Uterus (tissue), 4 donors: Measurements from ENCODE around the gene DAB2IP. TPM values are rescaled to one million over a fixed set of nuclear protein-coding genes. Genes with fewer than 3 reads are reported as not detected.

Experiments used
- DNase-seq, 2 donors: peaks; one replicate each; pipeline ENCODE4 v3.0.0-alpha.2; 2019 to 2020
- H3K27ac ChIP-seq, 2 donors: fragments of 200-600 bp; sonication (generic); 1 replicate in 1 of 2; 2 replicates in 1 of 2; pipeline ENCODE4 v1.5.1; 2016 to 2018
- H3K27me3 ChIP-seq, 2 donors: fragments of 200-600 bp; sonication (generic); one replicate each; pipeline ENCODE4 v1.5.1; 2018 to 2019; ENCODE audit warnings: control low read depth in 1 of 2
- H3K36me3 ChIP-seq, 2 donors: fragments of 200-600 bp; sonication (generic); one replicate each; pipeline ENCODE4 v1.5.1; 2019; ENCODE audit warnings: control low read depth in 1 of 2
- H3K4me1 ChIP-seq, 2 donors: fragments of 200-600 bp; sonication (generic); one replicate each; pipeline ENCODE4 v1.5.1; 2018 to 2019; ENCODE audit warnings: control low read depth in 1 of 2
- H3K4me3 ChIP-seq, 2 donors: fragments of 200-600 bp; sonication (generic); 1 replicate in 1 of 2; 2 replicates in 1 of 2; pipeline ENCODE4 v1.5.1; 2018 to 2019; ENCODE audit warnings: mild to moderate bottlenecking in 1 of 2
- H3K9me3 ChIP-seq, 2 donors: fragments of 200-600 bp; sonication (generic); one replicate each; pipeline ENCODE4 v1.5.1; 2019; ENCODE audit warnings: control low read depth in 1 of 2
- POLR2A ChIP-seq, 2 donors: fragments of 450-650 bp; IDR thresholded peaks; one replicate each; pipeline ENCODE4 v1.6.1; 2016; ENCODE audit warnings: antibody characterized with exemption in 2 of 2, mild to moderate bottlenecking in 1 of 2, moderate library complexity in 1 of 2
- intact Hi-C: fragments of 100-400 bp; cut with DNase I; formaldehyde crosslinking; loops from one replicate; pipeline ENCODE4 v1.15.1; 2023; ENCODE audit warnings: low total_unique reads
- total RNA-seq, 4 donors: library from RNA; depleted of rRNA in 3 of 4; stranded (reverse); fragments of >200 nt in 3 of 4; gene quantifications; one replicate each; pipeline versions ENCODE4 v1.1.0 to v1.2.4, GENCODE V29; 2014 to 2023
- TF ChIP-seq, protein P1 (sequence below), 4 experiments: fragments of 200-600 bp in 2 of 4; fragments of 450-650 bp in 2 of 4; sonication (generic) in 2 of 4; IDR thresholded peaks; one replicate each; pipeline ENCODE4 v1.5.1; 2016 to 2019; ENCODE audit warnings: antibody characterized with exemption in 4 of 4, mild to moderate bottlenecking in 2 of 4, moderate library complexity in 1 of 4
- donor health status: DM: yes; HTN: yes; CAD: no.

The DAB2IP gene
- total RNA-seq, 4 donors from 2014 or later: 22.0 to 139 (median 31.6) TPM

DNA sequence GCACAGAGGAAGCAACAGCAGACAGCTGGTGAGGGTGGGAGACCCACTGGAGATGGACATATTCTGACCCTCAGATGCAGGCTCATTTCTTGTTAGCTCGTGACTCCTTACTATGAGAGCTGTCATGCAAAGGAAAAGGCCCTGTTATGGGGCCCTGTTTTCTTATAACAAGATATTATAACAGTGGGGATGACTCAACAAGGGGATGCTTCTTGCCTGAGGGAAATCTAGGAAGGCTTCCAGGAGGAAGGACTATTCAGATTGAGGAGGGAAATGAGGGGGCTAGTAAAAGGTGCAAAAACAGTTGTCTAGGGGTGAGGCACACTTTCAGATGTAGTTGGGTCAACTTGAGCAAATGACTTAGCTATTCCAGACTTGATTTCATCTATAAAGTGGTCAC lies 83.0 kb downstream of the DAB2IP start:
- TF ChIP-seq, protein P1, sequence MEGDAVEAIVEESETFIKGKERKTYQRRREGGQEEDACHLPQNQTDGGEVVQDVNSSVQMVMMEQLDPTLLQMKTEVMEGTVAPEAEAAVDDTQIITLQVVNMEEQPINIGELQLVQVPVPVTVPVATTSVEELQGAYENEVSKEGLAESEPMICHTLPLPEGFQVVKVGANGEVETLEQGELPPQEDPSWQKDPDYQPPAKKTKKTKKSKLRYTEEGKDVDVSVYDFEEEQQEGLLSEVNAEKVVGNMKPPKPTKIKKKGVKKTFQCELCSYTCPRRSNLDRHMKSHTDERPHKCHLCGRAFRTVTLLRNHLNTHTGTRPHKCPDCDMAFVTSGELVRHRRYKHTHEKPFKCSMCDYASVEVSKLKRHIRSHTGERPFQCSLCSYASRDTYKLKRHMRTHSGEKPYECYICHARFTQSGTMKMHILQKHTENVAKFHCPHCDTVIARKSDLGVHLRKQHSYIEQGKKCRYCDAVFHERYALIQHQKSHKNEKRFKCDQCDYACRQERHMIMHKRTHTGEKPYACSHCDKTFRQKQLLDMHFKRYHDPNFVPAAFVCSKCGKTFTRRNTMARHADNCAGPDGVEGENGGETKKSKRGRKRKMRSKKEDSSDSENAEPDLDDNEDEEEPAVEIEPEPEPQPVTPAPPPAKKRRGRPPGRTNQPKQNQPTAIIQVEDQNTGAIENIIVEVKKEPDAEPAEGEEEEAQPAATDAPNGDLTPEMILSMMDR (IDR thresholded peaks at IDR 0.05): no peak
- no peak for TF ChIP-seq POLR2A (IDR thresholded peaks at IDR 0.05)
- Histone ChIP-seq H3K36me3 (no peaks in the 10 kb centered on the region), H3K4me3 (no peak overlapping the region), H3K9me3 (no peaks in the 10 kb centered on the region), H3K27ac (peak overlapping the region; percentile 85 to 89), H3K27me3 (no peaks in the 10 kb centered on the region), H3K4me1 (peaks cover 6 to 16% of the 10 kb centered on the region in 2 donors)
- no peak for DNase-seq
- intact Hi-C loops: no loop called here

DNA sequence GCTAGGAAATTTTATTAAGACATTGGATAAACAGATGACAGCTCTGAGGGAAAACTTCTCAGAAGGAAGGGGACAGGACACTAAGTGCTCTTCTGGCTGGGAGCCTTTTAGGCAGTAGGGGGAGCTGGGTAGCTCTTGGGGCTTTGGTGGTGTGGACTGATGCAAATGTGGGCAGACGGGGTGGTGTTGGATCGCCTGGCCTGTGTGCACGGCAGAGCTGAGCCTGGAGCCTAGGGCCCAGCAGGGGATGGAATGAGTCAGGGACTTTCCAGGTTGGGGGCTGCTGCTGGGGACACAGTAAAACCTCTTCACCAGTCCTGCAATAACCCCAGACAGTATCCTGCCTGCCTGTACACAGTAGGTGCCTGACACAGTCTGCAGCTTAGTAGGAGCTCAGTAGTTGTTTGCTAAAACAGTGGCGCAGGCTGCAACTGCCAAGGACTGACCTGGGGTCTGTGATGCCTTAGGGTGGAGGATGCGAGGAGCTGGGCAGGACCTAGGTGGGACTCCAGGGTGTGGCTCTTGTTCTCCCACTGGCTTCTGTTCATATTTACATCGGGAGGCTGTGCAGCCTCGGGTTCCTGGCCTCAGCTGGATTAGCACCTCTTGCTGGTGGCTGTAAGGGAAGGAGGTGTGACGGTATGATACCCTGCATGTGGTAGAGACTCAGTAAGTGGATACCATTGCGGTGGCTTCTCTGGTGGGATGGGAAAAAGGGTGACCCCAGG lies 83.8 kb downstream of the DAB2IP start:
- Histone ChIP-seq H3K4me3 (no peak overlapping the region), H3K9me3 (no peaks in the 10 kb centered on the region), H3K4me1 (peaks cover 6 to 16% of the 10 kb centered on the region in 2 donors), H3K36me3 (no peaks in the 10 kb centered on the region), H3K27me3 (no peaks in the 10 kb centered on the region), H3K27ac (peak overlapping the region; percentile 85 to 89)
- no peak for DNase-seq
- intact Hi-C loops: no loop called here
- TF ChIP-seq, protein P1 (IDR thresholded peaks at IDR 0.05): peak in 1 of 4 experiments; percentile 15
- TF ChIP-seq POLR2A (IDR thresholded peaks at IDR 0.05): no peak

DNA sequence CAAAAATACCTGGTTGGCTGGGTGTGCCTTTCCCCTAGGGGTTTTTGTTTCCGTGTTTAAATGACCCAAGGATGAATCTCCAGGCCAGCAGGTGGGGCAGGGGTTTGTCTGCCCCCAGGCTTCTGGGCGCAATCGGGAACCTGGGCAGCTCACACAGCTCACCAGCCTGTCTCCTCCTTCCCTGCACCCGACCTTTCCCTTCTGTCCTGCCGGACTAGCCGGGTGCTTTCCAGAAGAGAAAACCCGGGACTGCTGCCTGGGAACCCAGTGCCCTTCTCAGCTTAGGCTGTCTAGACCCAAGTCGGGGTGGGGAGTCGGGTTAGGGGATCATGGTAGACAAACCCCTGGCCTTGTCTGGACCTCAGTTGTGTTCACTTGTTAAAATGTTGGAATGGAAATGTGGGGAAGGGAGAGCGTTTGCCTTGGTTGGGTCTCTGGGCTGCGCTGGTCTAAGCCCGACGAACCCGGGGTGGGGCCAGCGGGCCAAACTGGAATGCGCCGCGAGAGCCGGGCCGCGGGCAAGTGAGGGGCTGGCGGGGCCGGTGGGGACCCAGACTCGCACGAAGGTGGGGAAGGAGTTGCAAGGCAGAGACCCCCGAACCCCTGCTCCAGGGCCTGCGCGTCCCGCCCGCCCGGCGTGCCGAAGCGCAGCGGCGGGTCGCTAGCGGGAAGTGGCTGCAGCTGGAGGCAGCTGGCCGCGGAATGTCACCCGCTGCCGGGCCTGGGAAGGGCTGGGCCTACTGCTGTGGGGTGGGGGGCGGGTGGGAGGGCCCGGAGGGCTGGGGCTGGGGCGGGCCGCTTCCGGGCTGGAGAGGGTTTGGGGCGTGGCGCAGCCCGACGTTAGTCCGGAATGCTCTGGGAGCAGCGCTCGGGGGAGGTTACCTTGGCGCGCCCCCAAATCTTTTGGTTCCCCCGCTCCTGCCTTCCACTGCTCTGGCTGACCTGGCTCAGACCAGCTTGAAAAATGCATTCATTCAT lies 84.6 kb downstream of the DAB2IP start:
- intact Hi-C loops: no loop called here
- DNase-seq: peak; percentile 87 to 89

DNA sequence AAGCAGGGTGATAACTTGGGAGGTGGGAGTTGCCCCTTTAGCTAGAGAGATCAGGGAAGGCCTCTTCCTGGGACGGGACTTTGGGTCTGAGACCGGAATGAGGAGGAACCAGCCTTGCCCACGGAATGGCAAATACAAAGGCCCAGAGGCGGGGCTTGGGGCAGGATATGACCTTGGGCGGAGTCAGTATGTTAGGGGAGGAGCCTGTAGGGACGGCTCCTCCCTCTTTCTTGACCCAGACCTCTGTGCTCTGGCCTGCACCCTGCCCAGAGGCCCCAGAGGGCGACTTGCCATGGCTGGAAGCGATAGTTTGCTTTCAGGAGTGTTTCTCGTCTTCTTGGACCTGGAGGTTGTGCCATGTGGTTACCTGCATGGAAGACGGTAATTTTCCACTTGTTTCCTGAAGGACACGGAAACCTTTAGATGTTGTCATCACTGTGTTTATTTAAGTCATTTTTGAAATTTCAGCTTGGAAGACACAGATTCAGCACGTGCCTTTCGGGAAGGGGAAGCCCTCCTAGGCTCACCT lies 85.6 kb downstream of the DAB2IP start:
- intact Hi-C loops: no loop called here
- peak overlapping the region; percentile 37 to 51 for H3K4me3 ChIP-seq
- H3K9me3 ChIP-seq: no peaks in the 10 kb centered on the region
- peak overlapping the region; percentile 85 to 89 for H3K27ac ChIP-seq
- H3K36me3 ChIP-seq: no peaks in the 10 kb centered on the region
- peak in 1 of 2 donors; percentile 11 for TF ChIP-seq POLR2A (IDR thresholded peaks at IDR 0.05)
- TF ChIP-seq, protein P1 (IDR thresholded peaks at IDR 0.05): no peak
- no peaks in the 10 kb centered on the region for H3K27me3 ChIP-seq
- peak in 1 of 2 donors; percentile 53 for DNase-seq
- peaks cover 7 to 16% of the 10 kb centered on the region in 2 donors for H3K4me1 ChIP-seq

More for the DNA sequence above, 84.6 kb downstream of the DAB2IP start:
- H3K36me3 ChIP-seq: no peaks in the 10 kb centered on the region
- H3K27me3 ChIP-seq: no peaks in the 10 kb centered on the region
- H3K27ac ChIP-seq: peak overlapping the region; percentile 85 to 89
- peak overlapping the region; percentile 37 to 51 for H3K4me3 ChIP-seq
- TF ChIP-seq POLR2A (IDR thresholded peaks at IDR 0.05): peak; percentile 37 to 51
- TF ChIP-seq, protein P1 (IDR thresholded peaks at IDR 0.05): no peak
- peaks cover 6 to 16% of the 10 kb centered on the region in 2 donors for H3K4me1 ChIP-seq
- no peaks in the 10 kb centered on the region for H3K9me3 ChIP-seq
